Neural cell (in vitro differentiated cells): ENCODE results near the gene FOCAD. TPM values are rescaled to one million over a fixed set of nuclear protein-coding genes. Genes with fewer than 3 reads are reported as not detected.
A peak's percentile ranks its signal among the peaks of the same experiment; 100 is the strongest.

Experiments
- H2AFZ ChIP-seq: fragments of 200-600, 300-800 bp; sonication (generic), shearing (Covaris generic); 2 replicates; pipeline ENCODE4 v1.6.0; 2014; ENCODE audit warnings: low read depth, mild to moderate bottlenecking, antibody characterized with exemption, low read length, moderate library complexity
- H3F3A ChIP-seq: fragments of 200-600 bp; shearing (Covaris generic); 2 replicates; pipeline ENCODE4 v1.6.1; 2016; ENCODE audit warnings: mild to moderate bottlenecking, moderate library complexity, mixed read lengths, antibody characterized with exemption, low read length; ENCODE audit not compliant: insufficient read depth, poor library complexity, severe bottlenecking
- H3K27ac ChIP-seq: fragments of 200-600, 300-800 bp; sonication (generic), shearing (Covaris generic); 2 replicates; pipeline ENCODE4 v1.5.1; 2014; ENCODE audit warnings: mild to moderate bottlenecking, low read length, moderate library complexity
- H3K27me3 ChIP-seq: fragments of 300-800, 200-600 bp; sonication (generic), shearing (Covaris generic); 2 replicates; pipeline ENCODE4 v1.6.0; 2014; ENCODE audit warnings: mild to moderate bottlenecking, low read depth, low read length, moderate library complexity; ENCODE audit not compliant: insufficient read depth
- H3K36me3 ChIP-seq: fragments of 300-800, 200-600 bp; sonication (generic), shearing (Covaris generic); 2 replicates; pipeline ENCODE4 v1.5.1; 2014; ENCODE audit warnings: mild to moderate bottlenecking, antibody characterized with exemption, low read length, moderate library complexity; ENCODE audit not compliant: insufficient read depth
- H3K4me2 ChIP-seq: fragments of 300-800, 200-600 bp; sonication (generic), shearing (Covaris generic); 2 replicates; pipeline ENCODE4 v1.6.0; 2014; ENCODE audit warnings: mild to moderate bottlenecking, low read length
- H3K4me3 ChIP-seq: fragments of 300-800, 200-600 bp; sonication (generic), shearing (Covaris generic); 2 replicates; pipeline ENCODE4 v1.5.1; 2014; ENCODE audit warnings: mild to moderate bottlenecking, low read length, moderate library complexity
- H3K79me2 ChIP-seq: fragments of 200-600 bp; shearing (Covaris generic); replicated peaks from 2 replicates; pipeline ENCODE4 v1.6.0; 2014; ENCODE audit warnings: mild to moderate bottlenecking, low read length, moderate library complexity; ENCODE audit not compliant: insufficient read depth
- H3K9ac ChIP-seq: fragments of 300-800, 200-600 bp; sonication (generic), shearing (Covaris generic); 2 replicates; pipeline ENCODE4 v1.6.1; 2016; ENCODE audit warnings: mild to moderate bottlenecking, low read length, mixed read lengths
- H3K9me2 ChIP-seq: fragments of 200-600 bp; shearing (Covaris generic); 2 replicates; pipeline ENCODE4 v1.6.1; 2016; ENCODE audit warnings: mild to moderate bottlenecking, low read length, mixed read lengths; ENCODE audit not compliant: insufficient read depth
- H3K9me3 ChIP-seq: fragments of 200-600, 300-800 bp; sonication (generic), shearing (Covaris generic); 2 replicates; pipeline ENCODE4 v1.6.1; 2016; ENCODE audit warnings: mild to moderate bottlenecking, mixed run types, low read length, moderate library complexity, mixed read lengths
- H4K20me1 ChIP-seq: fragments of 200-600 bp; shearing (Covaris generic); 2 replicates; pipeline ENCODE4 v1.6.1; 2016; ENCODE audit warnings: mild to moderate bottlenecking, mixed run types; ENCODE audit not compliant: insufficient read depth
- EP300 ChIP-seq: fragments of 450-650 bp; conservative IDR thresholded peaks from 2 replicates; pipeline ENCODE4 v1.6.1; 2014; ENCODE audit warnings: antibody characterized with exemption, mild to moderate bottlenecking, moderate library complexity; ENCODE audit not compliant: poor library complexity, severe bottlenecking
- EZH2 ChIP-seq: fragments of 200-600, 300-800 bp; shearing (Covaris generic), sonication (generic); IDR thresholded peaks from 2 replicates; pipeline ENCODE4 v1.6.1; 2014; ENCODE audit warnings: antibody characterized with exemption, low read length, borderline replicate concordance, mild to moderate bottlenecking; ENCODE audit not compliant: insufficient read depth, poor library complexity, severe bottlenecking
- MXI1 ChIP-seq: fragments of 450-650 bp; conservative IDR thresholded peaks from 2 replicates; pipeline ENCODE4 v1.6.1; 2014; ENCODE audit warnings: antibody characterized with exemption, mild to moderate bottlenecking; ENCODE audit not compliant: poor library complexity, severe bottlenecking
- POLR2AphosphoS5 ChIP-seq: IDR thresholded peaks from 2 replicates; pipeline ENCODE4 v1.6.1; 2012
- RAD21 ChIP-seq: fragments of 450-650 bp; conservative IDR thresholded peaks from 2 replicates; pipeline ENCODE4 v1.6.1; 2014; ENCODE audit warnings: antibody characterized with exemption, mild to moderate bottlenecking, moderate library complexity
- SMC3 ChIP-seq: fragments of 450-650 bp; conservative IDR thresholded peaks from 2 replicates; pipeline ENCODE4 v1.6.1; 2014; ENCODE audit warnings: antibody characterized with exemption, mild to moderate bottlenecking, moderate library complexity; ENCODE audit not compliant: poor library complexity
- TAF1 ChIP-seq: IDR thresholded peaks from 2 replicates; pipeline ENCODE4 v1.6.1; 2012; ENCODE audit warnings: low read depth
- polyA plus RNA-seq: library from polyadenylated mRNA; depleted of rRNA; stranded (reverse); fragments of >200 nt; gene quantifications from 2 replicates; pipeline ENCODE4 v1.2.3, GENCODE V29; 2014
- TF ChIP-seq, protein P1 (sequence below): fragments of 450-650 bp; IDR thresholded peaks from 2 replicates; pipeline ENCODE4 v1.5.1; 2014; ENCODE audit warnings: antibody characterized with exemption, mild to moderate bottlenecking, moderate library complexity; ENCODE audit not compliant: poor library complexity, severe bottlenecking
- TF ChIP-seq, protein P2 (sequence below): IDR thresholded peaks from 2 replicates; pipeline ENCODE4 v1.6.1; 2012; ENCODE audit warnings: borderline replicate concordance

FOCAD gene
- polyA plus RNA-seq, 1 donor from 2014 or later, result 23.5 TPM

DNA sequence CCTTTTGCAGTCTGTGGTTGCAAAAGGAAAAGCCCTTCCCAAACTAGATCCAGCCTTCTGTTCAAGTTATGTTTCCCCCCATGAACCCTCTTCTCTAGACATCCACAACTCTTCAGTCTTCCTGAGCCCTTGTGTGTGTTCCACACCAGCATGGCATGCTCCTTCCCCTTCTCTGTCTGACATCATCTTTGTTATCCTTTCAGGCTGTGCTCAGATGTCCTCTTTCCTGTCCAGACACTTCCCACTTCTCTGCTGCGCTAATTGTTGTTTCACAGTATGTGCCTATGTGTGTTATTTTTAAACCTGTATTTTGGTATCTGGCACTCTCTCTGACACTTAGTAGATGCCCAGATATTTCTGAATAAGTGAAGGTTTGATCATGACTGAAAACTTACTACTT, 38.2 kb downstream of the FOCAD start:
- Histone ChIP-seq H3F3A (peaks cover 3% of the 10 kb centered on the region), H3K4me3 (no peak overlapping the region), H3K4me2 (no peak overlapping the region), H3K9ac (no peak overlapping the region), H3K27me3 (no peaks in the 10 kb centered on the region), H3K9me3 (no peaks in the 10 kb centered on the region), H3K36me3 (no peaks in the 10 kb centered on the region), H4K20me1 (no peaks in the 10 kb centered on the region), H3K79me2 (no peaks in the 10 kb centered on the region), H3K27ac (no peak overlapping the region), H3K9me2 (no peaks in the 10 kb centered on the region), H2AFZ (no peak overlapping the region)
- TF ChIP-seq, protein P1, sequence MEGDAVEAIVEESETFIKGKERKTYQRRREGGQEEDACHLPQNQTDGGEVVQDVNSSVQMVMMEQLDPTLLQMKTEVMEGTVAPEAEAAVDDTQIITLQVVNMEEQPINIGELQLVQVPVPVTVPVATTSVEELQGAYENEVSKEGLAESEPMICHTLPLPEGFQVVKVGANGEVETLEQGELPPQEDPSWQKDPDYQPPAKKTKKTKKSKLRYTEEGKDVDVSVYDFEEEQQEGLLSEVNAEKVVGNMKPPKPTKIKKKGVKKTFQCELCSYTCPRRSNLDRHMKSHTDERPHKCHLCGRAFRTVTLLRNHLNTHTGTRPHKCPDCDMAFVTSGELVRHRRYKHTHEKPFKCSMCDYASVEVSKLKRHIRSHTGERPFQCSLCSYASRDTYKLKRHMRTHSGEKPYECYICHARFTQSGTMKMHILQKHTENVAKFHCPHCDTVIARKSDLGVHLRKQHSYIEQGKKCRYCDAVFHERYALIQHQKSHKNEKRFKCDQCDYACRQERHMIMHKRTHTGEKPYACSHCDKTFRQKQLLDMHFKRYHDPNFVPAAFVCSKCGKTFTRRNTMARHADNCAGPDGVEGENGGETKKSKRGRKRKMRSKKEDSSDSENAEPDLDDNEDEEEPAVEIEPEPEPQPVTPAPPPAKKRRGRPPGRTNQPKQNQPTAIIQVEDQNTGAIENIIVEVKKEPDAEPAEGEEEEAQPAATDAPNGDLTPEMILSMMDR, result no peak
- TF ChIP-seq MXI1 (no peak), SMC3 (no peak), EZH2 (no peak), EP300 (no peak), TAF1 (no peak), RAD21 (no peak), POLR2AphosphoS5 (no peak)
- TF ChIP-seq, protein P2, sequence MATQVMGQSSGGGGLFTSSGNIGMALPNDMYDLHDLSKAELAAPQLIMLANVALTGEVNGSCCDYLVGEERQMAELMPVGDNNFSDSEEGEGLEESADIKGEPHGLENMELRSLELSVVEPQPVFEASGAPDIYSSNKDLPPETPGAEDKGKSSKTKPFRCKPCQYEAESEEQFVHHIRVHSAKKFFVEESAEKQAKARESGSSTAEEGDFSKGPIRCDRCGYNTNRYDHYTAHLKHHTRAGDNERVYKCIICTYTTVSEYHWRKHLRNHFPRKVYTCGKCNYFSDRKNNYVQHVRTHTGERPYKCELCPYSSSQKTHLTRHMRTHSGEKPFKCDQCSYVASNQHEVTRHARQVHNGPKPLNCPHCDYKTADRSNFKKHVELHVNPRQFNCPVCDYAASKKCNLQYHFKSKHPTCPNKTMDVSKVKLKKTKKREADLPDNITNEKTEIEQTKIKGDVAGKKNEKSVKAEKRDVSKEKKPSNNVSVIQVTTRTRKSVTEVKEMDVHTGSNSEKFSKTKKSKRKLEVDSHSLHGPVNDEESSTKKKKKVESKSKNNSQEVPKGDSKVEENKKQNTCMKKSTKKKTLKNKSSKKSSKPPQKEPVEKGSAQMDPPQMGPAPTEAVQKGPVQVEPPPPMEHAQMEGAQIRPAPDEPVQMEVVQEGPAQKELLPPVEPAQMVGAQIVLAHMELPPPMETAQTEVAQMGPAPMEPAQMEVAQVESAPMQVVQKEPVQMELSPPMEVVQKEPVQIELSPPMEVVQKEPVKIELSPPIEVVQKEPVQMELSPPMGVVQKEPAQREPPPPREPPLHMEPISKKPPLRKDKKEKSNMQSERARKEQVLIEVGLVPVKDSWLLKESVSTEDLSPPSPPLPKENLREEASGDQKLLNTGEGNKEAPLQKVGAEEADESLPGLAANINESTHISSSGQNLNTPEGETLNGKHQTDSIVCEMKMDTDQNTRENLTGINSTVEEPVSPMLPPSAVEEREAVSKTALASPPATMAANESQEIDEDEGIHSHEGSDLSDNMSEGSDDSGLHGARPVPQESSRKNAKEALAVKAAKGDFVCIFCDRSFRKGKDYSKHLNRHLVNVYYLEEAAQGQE, result no peak

DNA sequence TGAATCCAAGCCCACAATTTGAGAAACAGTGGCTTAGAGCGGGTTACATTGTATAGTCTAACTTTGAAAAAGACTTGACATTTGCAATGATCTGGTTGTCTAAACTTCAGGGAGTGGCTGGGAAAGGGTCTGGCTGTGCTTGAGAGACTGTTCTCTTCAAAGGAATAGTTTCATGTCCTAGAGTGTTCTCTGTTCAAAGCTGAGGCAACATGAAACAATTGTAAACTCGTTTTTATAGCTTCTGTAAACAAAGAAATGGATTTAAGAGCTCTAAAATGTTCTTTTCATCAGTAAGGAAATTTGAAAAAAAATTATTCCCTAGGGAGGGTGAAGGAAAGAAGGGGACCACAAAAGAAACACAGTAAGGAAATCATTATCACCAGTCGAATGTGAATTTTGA, 41.6 kb downstream of the FOCAD start:
- no peaks in the 10 kb centered on the region for H3K79me2 ChIP-seq
- H2AFZ ChIP-seq, result peak overlapping the region; percentile 38
- H3K4me2 ChIP-seq, result peak overlapping the region; percentile 94
- peak overlapping the region; percentile 94 for H3K27ac ChIP-seq
- no peaks in the 10 kb centered on the region for H3K9me2 ChIP-seq
- peaks cover 4% of the 10 kb centered on the region for H3F3A ChIP-seq
- H4K20me1 ChIP-seq, result no peaks in the 10 kb centered on the region
- H3K9me3 ChIP-seq, result no peaks in the 10 kb centered on the region
- H3K9ac ChIP-seq, result peak overlapping the region; percentile 55
- no peaks in the 10 kb centered on the region for H3K27me3 ChIP-seq
- peak overlapping the region; percentile 55 for H3K4me3 ChIP-seq
- TF ChIP-seq EP300, result no peak
- TF ChIP-seq POLR2AphosphoS5, result no peak
- no peak for TF ChIP-seq TAF1
- TF ChIP-seq, protein P1, result no peak
- no peak for TF ChIP-seq SMC3
- no peak for TF ChIP-seq EZH2
- TF ChIP-seq, protein P2, result no peak
- TF ChIP-seq MXI1, result no peak
- no peak for TF ChIP-seq RAD21
- no peaks in the 10 kb centered on the region for H3K36me3 ChIP-seq
